Liver (tissue), 9 donors: ENCODE measurements around the gene ADGRA1. TPM values are rescaled to one million over a fixed set of nuclear protein-coding genes. Genes with fewer than 3 reads are reported as not detected.

Source experiments
- DNase-seq: peaks from one replicate; pipeline ENCODE4 v3.0.0-alpha.2; 2017; ENCODE audit warnings: low spot score
- H3K27ac ChIP-seq, 2 donors: one replicate each; pipeline ENCODE4 v1.7.0; 2013; ENCODE audit warnings: inconsistent platforms in 2 of 2, low read length in 2 of 2, control low read depth in 1 of 2, low read depth in 1 of 2, mild to moderate bottlenecking in 1 of 2
- H3K27me3 ChIP-seq, 4 donors: one replicate each; pipeline versions ENCODE4 v1.6.1 to v1.7.0; 2013; ENCODE audit warnings: low read length in 3 of 4, inconsistent platforms in 1 of 4, mild to moderate bottlenecking in 1 of 4, moderate library complexity in 1 of 4; ENCODE audit not compliant: control insufficient read depth in 4 of 4, insufficient read depth in 4 of 4
- H3K36me3 ChIP-seq, 4 donors: one replicate each; pipeline versions ENCODE4 v1.6.1 to v1.7.0; 2013; ENCODE audit warnings: low read length in 3 of 4, mild to moderate bottlenecking in 3 of 4, low read depth in 1 of 4, moderate library complexity in 1 of 4; ENCODE audit not compliant: control insufficient read depth in 4 of 4, insufficient read depth in 3 of 4
- H3K4me1 ChIP-seq, 4 donors: one replicate each; pipeline versions ENCODE4 v1.6.1 to v1.7.0; 2013; ENCODE audit warnings: low read length in 3 of 4, mild to moderate bottlenecking in 3 of 4, moderate library complexity in 1 of 4; ENCODE audit not compliant: control insufficient read depth in 4 of 4, insufficient read depth in 4 of 4
- H3K4me3 ChIP-seq, 3 donors: one replicate each; pipeline versions ENCODE4 v1.6.1 to v1.7.0; 2013; ENCODE audit warnings: low read length in 3 of 3, control low read depth in 1 of 3, low read depth in 1 of 3, mild to moderate bottlenecking in 1 of 3
- H3K9ac ChIP-seq, 2 donors: one replicate each; pipeline ENCODE4 v1.7.0; 2013; ENCODE audit warnings: low read length in 2 of 2, mild to moderate bottlenecking in 2 of 2, moderate library complexity in 2 of 2, control low read depth in 1 of 2, low read depth in 1 of 2
- H3K9me3 ChIP-seq, 4 donors: one replicate each; pipeline versions ENCODE4 v1.6.1 to v1.7.0; 2013; ENCODE audit warnings: low read length in 3 of 4; ENCODE audit not compliant: control insufficient read depth in 4 of 4
- CTCF ChIP-seq: fragments of 150-350 bp; IDR thresholded peaks from 2 replicates; pipeline ENCODE4 v1.5.1; 2017; ENCODE audit warnings: improper control_type of control experiment, low read depth, low read length; ENCODE audit not compliant: missing input control
- HNF4A ChIP-seq, 2 donors: conservative IDR thresholded peaks; 2 replicates each; pipeline ENCODE4 v1.6.1; 2016; ENCODE audit warnings: antibody characterized with exemption in 2 of 2, mild to moderate bottlenecking in 2 of 2
- HNF4G ChIP-seq: IDR thresholded peaks from 2 replicates; pipeline ENCODE4 v1.6.1; 2016; ENCODE audit warnings: antibody characterized with exemption
- JUND ChIP-seq, 2 donors: IDR thresholded peaks; 2 replicates each; pipeline ENCODE4 v1.6.1; 2016; ENCODE audit warnings: antibody characterized with exemption in 2 of 2
- MAX ChIP-seq: IDR thresholded peaks from 2 replicates; pipeline ENCODE4 v1.6.1; 2016; ENCODE audit warnings: antibody characterized with exemption
- NR2F2 ChIP-seq: IDR thresholded peaks from 2 replicates; pipeline ENCODE4 v1.6.1; 2016; ENCODE audit warnings: antibody characterized with exemption
- RAD21 ChIP-seq, 2 donors: IDR thresholded peaks; 2 replicates each; pipeline ENCODE4 v1.6.1; 2016; ENCODE audit warnings: antibody characterized with exemption in 2 of 2, mild to moderate bottlenecking in 2 of 2
- REST ChIP-seq: IDR thresholded peaks from 2 replicates; pipeline ENCODE4 v1.6.1; 2016; ENCODE audit warnings: antibody characterized with exemption, mild to moderate bottlenecking
- RXRA ChIP-seq, 2 donors: IDR thresholded peaks; 2 replicates each; pipeline ENCODE4 v1.6.1; 2017 to 2018; ENCODE audit warnings: antibody characterized with exemption in 2 of 2, mild to moderate bottlenecking in 1 of 2
- YY1 ChIP-seq: IDR thresholded peaks from 2 replicates; pipeline ENCODE4 v1.6.1; 2016; ENCODE audit warnings: antibody characterized with exemption, mild to moderate bottlenecking
- WGBS: extraction: QIAGEN DNeasy Blood & Tissue Kit; methylation state at CpG from one replicate; pipeline ENCODE4 v1.1.7; 2013; 5-methylcytosine and 5-hydroxymethylcytosine counted together
- polyA plus RNA-seq, 2 donors: library from polyadenylated mRNA; stranded (reverse) in 1 of 2; unstranded in 1 of 2; fragments of 200-250 nt in 1 of 2; fragments of >200 nt in 1 of 2; fragmentation: Nextera tagmentation in 1 of 2; extraction: Ambion mirVana in 1 of 2; gene quantifications; one replicate each; pipeline versions ENCODE4 v1.2.1 to v1.2.3, GENCODE V29; 2013 to 2015
- total RNA-seq, 2 donors: library from RNA; depleted of rRNA; stranded (reverse); fragments of >200 nt; gene quantifications; one replicate each; pipeline ENCODE4 v1.2.3, GENCODE V29; 2014
- TF ChIP-seq, protein P1 (sequence below): IDR thresholded peaks from 2 replicates; pipeline ENCODE4 v1.6.1; 2016; ENCODE audit warnings: antibody characterized with exemption
- donor health status: healthy.
- donor health status: healthy.
- donor health status: healthy.
- donor health status: healthy.
- donor health status: healthy.

ADGRA1 gene
- total and polyA plus RNA-seq, 4 donors: 0.08 to 0.70 (median 0.12) TPM; not detected in 1

DNA sequence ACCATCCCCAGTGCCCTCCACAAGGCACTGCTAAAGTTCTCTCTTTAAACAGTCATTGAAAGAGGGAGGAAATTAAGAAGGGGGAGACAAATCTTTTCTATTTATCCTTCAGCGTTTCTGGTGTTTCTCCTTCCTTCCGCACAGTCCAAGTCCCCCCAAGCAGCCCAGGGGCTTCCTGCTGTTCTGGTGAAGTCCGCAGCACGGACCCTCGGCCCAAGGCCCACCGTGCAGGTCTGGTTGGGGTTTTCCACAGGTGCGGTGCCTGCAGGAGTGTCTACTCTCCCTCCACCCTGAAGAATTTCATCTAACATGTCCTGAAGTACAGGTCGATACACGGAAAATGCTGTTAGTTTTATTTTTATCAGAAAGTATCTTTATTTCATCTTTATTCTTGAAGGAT lies 38.2 kb downstream of the ADGRA1 start:
- no peak overlapping the region for H3K9ac ChIP-seq
- H3K36me3 ChIP-seq: no peaks in the 10 kb centered on the region
- no peaks in the 10 kb centered on the region for H3K4me1 ChIP-seq
- H3K9me3 ChIP-seq: no peaks in the 10 kb centered on the region
- no peak for DNase-seq
- WGBS: 88% methylated on average over 9 of the region's 9 CpGs
- H3K27me3 ChIP-seq: no peaks in the 10 kb centered on the region
- no peak overlapping the region for H3K27ac ChIP-seq
- H3K4me3 ChIP-seq: no peak overlapping the region
- TF ChIP-seq HNF4G (no peak), NR2F2 (no peak), JUND (IDR thresholded peaks at IDR 0.05) (no peak)

DNA sequence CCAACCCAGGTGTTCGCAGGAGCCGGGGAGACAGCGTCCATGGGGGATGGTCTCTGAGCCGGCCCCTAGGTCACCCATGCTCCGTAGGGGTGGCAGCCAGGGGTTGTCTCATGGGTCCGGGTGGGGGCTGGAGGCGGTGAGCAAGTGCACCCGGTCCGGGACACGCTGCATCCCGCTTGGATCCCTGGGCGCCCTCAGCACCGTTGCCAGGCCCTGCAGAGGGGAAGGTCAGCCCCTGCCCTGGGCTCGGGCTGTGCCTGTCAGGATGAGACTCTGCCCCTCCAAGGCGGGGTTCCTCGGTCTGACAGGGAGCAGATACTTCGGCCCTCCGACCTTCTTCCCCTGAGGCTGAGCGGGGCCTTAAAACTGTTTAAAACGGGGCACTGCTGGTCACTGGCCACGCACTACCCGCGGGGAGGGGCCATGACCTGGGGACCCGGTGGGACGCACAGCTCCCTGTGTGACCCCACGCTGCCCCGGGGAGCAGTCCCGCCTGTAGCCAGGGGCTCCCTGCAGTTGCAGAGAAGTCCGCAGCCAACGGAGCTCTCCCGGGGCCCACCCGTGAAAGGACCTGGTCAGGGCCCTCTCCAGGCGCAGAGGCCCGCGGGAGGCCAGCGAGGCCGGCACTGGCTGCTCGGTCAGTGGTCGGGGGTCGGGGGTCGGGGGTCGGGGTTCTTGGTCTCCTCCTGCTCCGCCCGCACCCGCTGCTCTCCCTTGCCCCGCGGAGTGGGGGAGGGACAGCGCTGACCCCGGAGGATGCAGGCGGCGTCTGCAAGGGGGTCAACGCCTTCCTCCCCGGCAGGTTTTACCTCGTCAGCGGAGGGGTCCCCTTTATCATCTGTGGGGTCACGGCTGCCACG lies 38.9 kb downstream of the ADGRA1 start:
- no peaks in the 10 kb centered on the region for H3K27me3 ChIP-seq
- H3K4me1 ChIP-seq: no peaks in the 10 kb centered on the region
- DNase-seq: no peak
- H3K9ac ChIP-seq: no peak overlapping the region
- H3K9me3 ChIP-seq: no peaks in the 10 kb centered on the region
- 93% methylated on average over 57 of the region's 57 CpGs for WGBS
- H3K27ac ChIP-seq: no peak overlapping the region
- no peak for TF ChIP-seq RAD21 (IDR thresholded peaks at IDR 0.05)
- TF ChIP-seq NR2F2: no peak
- no peak for TF ChIP-seq JUND (IDR thresholded peaks at IDR 0.05)
- TF ChIP-seq RXRA (IDR thresholded peaks at IDR 0.05): no peak
- TF ChIP-seq CTCF: no peak
- TF ChIP-seq, protein P1, sequence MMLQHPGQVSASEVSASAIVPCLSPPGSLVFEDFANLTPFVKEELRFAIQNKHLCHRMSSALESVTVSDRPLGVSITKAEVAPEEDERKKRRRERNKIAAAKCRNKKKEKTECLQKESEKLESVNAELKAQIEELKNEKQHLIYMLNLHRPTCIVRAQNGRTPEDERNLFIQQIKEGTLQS: no peak
- no peak for TF ChIP-seq HNF4A (conservative IDR thresholded peaks at IDR 0.05)
- no peak for TF ChIP-seq YY1
- H3K36me3 ChIP-seq: no peaks in the 10 kb centered on the region
- H3K4me3 ChIP-seq: no peak overlapping the region

GRCh38 chr10:133127291-133128125 lies 39.8 kb downstream of the ADGRA1 start:
- no peak overlapping the region for H3K9ac ChIP-seq
- WGBS: 83% methylated on average over 36 of the region's 36 CpGs
- TF ChIP-seq YY1 (no peak), RXRA (IDR thresholded peaks at IDR 0.05) (no peak), MAX (no peak), REST (no peak), RAD21 (IDR thresholded peaks at IDR 0.05) (no peak)
- no peaks in the 10 kb centered on the region for H3K9me3 ChIP-seq
- H3K36me3 ChIP-seq: no peaks in the 10 kb centered on the region
- no peak overlapping the region for H3K27ac ChIP-seq
- H3K4me3 ChIP-seq: no peak overlapping the region
- no peak for DNase-seq
- H3K4me1 ChIP-seq: no peaks in the 10 kb centered on the region
- no peaks in the 10 kb centered on the region for H3K27me3 ChIP-seq
